Measurements from ENCODE around the gene DGKH.
"Not testable (repeated sequence)": the region's sequence is repeated elsewhere in the genome, so short reads cannot be mapped to it uniquely, and the experiment has no call there.

DGKH gene

DNA sequence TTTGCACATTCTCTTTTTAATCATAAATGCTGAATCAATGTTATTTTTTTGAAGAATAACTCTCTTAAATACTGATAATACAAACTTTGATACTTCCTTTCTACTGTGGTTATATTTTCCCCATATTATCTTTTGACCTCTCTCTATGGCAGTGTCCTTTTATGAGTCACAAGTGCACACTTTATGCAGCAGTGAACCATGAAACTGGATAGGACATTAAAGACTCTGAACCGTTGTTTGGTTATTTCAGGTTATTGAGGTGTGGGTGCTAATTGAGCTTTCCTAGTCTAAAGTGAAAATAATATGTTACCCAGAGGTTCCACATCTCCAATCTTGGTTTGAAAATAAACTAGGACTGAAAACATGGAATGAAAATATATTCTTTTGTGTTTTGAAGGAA is 71.4 kb downstream of the DGKH start:
- DNase-seq: no peak

DNA sequence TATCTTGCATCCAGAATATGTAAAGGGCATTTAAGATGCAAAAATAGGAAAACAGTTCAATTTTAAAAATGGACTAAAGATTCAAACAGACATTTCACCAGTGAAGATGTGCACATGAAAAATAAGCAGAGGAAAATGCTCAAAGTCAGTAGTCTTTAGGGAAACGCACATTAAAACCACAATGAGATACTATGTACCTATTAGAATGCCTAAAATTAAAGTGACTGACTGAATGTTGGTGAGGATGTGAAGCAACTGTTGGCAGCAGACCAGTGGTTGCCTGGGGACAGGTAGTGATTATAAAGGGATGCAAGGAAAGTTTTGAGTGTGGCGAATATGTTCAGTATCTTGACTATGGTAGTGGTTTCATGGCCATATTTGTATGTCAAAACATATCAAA is 75.2 kb downstream of the DGKH start:
- DNase-seq: no peak

DNA sequence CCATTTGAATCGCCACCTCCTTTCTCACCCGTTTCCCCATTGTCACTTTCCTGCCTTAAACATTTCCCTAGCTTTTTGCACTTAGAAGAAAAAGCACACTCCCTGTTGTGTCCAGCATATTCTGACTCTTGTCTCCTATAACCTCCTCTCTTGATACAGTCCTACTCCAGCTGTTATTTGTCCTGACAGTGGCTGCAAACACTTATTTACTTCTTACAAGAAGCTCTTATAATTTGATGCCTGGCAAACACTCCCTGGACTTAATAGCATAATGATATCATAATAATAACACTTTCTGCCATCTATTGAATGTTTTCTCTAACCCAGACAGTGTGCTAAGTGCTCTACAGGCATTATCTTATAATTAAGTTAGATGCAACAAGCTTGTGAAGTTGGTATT is 76.6 kb downstream of the DGKH start:
- DNase-seq: no peak

DNA sequence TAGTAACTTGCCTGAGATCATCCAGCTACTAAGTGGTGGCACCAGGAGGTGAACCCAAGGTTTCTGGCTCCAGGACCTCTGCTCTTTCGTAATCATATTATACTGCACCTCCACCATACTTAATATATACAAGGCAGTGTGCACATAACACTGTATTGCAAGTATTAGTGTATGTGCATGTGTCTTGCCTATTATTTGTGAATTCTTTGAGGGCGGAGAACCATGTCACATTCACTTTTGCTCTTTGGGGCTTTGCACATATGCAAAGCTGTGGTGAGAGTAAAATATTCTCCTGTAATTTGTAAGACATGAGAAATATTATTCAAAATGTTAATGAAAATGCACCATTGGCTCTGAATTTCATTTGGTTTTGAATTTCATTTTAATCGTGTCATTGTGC is 78.6 kb downstream of the DGKH start:
- DNase-seq: no peak

DNA sequence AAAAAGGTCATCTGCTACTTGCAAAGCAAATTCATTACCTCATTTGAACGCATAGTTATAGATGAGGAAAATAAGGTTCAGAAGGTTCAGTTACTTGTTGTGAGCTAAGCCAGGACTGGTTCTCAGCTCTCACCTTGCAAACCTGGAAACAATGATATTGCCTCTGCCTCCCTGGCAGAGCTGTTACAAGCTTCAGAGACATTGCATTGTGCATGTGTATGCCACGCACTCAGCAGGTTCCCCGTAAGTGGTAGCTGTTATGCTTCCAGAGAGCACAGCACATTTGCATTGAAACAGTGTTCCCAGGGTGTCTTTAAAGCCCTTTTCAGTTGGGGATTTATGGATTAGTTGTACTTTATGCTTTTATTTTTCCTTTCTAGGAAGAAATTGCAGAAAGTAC is 80.6 kb downstream of the DGKH start:
- no peak for DNase-seq

DNA sequence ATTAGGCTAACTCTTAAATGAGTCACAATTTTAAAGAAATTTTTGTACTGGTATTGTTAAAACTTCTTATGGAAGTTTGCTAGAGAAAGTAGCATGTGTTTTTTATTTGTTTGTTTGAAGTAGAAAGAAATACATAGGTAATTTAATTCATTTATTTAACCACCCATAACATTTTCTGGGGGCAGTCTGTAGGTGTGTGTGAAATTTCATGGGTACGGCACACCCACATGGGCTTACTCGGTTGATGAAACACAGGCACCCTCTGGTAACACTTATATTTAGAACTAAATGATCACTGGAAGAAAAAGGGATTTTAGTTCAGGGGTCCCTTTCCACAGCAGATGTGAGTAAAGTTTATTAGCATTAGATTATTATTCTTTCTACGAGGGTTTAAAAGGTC is 88.1 kb downstream of the DGKH start:
- DNase-seq: no peak

DNA sequence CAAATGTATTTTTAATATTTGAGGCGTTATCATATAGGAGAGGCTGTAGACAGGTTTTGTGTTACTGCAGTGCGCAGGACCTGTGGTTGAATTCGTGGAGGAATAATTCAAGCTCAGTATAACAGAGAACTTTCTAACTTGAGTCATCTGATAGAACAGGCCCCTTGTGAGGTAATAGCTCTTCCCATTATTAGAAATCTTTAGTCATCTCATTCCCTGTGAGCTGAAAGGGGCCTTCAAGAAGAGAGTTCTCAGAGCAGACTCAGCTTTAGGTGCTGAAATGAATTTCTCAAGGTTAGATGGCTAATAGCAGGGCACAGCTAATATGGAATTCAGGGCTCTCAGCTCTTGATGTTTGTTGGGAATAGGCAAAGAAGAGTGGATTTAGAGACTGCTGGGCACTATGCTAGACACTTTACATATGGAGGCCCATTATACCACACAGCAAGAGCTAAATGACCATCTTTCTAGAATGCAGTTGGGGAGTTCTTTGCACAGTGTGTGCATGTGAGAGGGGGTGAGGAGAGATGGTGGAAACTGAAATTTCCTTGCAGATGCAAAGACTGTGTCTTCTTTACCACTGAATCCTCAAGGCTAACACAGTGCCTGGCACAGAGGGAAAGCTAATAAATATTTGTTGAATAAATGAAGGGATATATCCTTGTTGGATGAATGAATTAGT is 89.5 kb downstream of the DGKH start:
- no peak for DNase-seq

DNA sequence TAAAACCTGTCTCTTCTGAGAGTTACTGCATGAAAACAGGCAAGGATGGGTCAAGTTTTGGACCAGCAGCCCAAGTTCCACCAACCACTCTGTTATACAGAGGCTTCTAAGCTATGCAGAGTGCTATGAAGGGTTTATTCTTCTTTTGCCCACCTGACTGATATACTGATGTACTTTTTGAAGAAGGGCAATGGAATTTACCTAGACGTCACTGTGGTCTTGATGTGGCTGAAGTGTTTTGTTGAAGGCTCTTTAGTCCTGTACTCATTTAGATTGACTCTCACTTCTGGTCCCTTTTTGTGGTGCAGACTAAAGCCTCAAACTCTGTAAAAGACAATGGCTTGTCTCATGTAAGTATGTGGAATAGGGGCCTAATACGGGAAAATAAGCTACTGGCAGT is 92.0 kb downstream of the DGKH start:
- DNase-seq: no peak

DNA sequence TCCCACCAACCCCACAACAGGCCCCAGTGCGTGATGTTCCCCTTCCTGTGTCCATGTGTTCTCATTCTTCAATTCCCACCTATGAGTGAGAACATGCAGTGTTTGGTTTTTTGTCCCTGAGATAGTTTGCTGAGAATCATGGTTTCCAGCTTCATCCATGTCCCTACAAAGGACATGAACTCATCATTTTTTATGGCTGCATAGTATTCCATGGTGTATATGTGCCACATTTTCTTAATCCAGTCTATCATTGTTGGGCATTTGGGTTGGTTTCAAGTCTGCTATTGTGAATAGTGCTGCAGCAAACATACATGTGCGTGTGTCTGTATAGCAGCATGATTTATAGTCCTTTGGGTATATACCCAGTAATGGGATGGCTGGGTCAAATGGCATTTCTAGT is 92.6 kb downstream of the DGKH start:
- DNase-seq: not testable (repeated sequence)

DNA sequence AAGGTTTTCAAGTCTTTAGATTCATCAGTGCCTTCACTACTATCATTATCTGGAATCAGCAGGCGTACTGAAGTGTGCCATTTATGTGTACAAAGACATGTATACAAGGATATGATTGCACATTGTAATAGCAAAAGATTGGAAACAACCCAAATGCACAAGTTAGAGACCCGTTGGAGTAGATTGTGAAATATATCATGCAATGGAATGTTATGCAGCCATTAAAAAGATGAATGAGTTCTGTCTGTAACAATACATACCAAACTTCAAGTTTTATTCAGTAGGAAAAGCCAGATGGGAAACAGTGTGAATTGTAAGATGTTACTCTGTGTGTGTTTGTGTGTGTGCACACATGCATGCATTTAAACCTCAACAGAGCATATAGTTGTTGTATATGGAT is 97.9 kb downstream of the DGKH start:
- no peak for DNase-seq

DNA sequence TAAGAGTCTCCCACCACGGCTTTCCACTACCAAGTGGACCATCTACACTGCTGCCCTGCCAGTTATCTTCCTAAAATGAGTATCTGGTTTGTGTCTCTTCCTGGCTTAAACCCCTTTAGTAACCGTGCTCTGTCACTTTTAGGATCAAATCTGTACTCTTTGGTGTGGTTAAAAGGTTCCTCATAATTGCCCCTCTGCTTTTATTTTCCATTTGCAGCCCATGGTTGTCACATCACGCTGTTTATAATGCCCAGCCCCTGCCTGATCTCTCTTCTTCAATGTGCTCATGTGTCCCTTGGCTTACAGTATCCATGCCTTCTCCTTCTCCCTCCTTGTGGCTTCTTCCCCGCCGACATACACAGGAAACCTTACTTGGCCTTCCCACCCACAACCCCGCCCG is 100.1 kb downstream of the DGKH start:
- DNase-seq: no peak

DNA sequence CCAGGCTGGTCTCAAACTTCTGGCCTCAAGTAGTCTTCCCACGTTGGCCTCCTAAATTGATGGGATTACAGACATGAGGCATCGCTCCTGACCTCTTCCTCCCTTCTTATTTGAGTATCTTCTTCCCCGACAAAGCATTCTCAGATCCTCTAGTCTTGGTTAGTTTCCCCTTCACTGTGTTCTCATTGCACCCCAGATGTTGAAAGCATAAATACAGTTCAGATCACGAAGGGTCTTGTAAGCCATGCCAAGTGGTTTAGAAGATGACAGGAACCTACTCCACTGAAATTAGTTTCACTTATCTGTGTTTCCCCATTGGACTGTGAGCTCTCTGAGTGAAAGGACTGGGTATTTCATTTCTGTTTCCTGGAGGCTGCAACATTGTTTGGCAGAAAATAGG is 100.7 kb downstream of the DGKH start:
- no peak for DNase-seq

DNA sequence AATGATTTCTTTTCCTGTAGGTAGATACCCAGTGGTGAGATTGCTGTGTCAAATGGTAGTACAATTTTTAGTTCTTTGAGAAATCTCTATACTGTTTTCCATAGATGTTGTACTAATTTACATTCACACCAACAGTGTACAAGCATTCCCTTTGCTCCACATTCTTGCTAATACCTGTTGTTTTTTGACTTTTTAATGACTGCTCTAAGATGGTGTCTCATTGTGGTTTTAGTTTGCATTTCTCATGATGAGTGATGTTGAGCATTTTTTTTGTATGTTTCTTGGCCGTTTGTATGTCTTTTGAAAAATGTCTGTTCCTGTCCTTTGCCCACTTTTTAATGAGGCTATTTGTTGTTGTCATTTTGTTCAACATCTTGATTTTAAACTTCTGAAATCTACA is 103.3 kb downstream of the DGKH start:
- no peak for DNase-seq

DNA sequence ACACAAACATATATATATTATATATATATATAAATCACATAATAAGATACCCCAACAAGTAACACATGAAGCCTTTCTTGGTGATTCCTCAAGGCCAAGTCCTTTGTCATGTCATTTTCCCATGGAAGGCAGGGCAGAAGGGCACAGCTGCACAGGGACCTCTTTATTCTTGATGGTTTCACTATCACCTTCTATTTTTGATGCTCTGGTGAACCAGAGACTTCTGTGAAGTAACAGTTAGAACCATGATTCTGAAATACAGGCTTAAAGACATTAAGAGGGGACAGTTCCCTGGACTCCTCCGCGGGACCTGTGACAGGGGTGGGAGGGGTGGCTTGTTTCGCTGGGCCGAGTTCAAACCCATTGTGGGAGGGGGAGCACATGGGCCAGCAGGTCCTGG is 104.0 kb downstream of the DGKH start:
- DNase-seq: no peak

DNA sequence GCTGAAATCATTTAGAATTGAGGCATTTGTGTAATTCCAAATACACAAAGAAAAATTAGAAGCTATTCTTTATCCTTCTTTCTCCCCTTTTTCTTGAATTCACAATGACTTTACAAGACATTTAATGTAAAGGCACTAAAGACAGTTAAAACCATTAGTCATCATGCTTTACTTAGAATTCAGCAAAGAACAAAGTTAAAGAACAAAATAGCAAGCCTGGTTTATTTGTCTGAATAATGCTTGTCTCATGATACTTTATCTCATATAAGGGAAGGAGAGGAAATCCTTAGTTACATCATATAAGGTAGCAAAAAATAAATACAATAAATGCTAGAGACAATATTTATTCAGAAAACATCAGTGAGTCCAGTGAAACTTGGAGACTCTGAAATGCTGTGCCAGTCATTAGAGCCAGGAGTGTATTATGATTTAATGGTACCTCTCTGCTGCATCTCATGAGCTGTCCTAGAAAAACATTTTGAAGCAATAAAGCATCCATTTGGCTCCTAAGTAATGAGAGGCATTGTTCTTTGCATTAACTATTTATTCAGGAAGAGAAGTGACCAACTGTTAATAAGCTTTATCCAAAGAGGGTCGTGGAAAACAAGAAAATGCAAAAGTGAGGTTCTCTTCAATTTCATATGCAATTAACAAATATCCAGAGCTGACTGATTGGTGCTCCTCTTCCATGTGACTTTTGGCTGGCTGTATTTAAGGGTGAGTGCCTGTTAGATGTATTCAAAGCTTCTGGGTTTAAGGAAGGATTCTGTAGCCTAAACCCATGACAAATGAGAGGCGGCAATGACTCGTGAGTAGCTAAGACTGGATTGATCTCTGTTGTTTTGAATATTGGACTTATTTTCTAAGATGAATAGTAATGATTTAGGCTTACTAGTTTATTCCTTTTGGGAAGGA is 105.0 kb downstream of the DGKH start:
- no peak for DNase-seq

DNA sequence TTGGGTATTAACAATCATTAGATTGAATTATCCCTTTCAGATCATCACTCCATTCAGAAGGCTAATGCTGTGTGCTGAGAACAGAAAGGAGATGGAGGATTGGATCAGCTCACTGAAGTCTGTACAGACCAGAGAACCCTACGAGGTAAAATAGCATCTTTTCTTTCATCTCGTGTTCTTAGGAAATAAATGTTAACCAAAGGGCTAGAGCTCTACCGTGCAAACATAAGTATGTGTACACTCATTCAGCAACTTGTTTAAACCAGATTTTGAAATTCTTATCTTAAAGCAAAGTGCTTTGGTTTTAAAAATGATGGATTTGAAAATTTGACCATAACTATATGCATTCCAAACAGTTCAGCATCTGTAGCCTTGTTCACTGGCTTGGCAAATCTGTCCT is 106.8 kb downstream of the DGKH start:
- no peak for DNase-seq

DNA sequence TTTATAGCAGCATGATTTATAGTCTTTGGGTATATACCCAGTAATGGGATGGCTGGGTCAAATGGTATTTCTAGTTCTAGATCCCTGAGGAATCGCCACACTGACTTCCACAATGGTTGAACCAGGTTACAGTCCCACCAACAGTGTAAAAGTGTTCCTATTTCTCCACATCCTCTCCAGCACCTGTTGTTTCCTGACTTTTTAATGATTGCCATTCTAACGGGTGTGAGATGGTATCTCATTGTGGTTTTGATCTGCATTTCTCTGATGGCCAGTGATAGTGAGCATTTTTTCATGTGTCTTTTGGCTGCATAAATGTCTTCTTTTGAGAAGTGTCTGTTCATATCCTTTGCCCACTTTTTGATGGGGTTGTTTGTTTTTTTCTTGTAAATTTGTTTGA is 114.9 kb downstream of the DGKH start:
- DNase-seq: not testable (repeated sequence)

DNA sequence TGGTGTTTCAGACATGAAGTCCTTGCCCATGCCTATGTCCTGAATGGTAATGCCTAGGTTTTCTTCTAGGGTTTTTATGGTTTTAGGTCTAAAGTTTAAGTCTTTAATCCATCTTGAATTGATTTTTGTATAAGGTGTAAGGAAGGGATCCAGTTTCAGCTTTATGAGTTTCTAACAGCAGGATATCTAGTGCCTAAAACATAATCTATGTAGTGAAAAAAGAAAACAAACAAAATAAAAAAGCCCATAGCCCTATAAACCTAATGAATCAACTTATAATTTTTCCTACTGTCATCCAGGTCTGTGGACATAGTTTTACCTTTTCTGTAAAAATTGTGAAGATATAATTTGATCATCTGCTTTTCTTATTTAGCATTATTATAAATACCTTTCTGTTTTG is 115.5 kb downstream of the DGKH start:
- not testable (repeated sequence) for DNase-seq

DNA sequence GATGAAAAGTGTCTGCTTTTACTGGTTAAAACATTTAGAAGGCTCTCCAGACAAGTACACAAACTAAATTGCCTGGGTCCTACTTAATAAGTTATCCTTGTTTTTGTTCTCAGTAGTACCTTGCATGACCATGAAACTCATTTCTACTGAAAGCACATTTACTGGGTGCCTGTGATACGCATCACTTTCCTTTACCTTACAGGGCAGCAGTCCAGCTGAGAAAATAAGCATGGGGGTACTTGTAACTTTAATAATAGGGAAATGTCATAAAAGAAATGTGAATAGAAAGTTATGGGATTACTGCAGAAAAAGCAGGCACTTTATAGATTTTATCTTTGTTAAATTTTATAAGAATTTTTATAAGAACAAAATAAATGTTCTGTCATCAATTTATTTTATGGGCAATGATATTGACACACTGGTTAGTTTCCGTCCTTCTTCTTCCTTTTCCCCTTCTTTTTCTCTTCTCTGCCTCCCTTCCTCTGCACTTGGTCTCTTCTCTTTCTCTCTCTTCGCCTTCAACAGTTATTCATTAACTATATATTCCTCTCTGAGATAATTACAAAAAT is 116.2 kb downstream of the DGKH start:
- DNase-seq: no peak

DNA sequence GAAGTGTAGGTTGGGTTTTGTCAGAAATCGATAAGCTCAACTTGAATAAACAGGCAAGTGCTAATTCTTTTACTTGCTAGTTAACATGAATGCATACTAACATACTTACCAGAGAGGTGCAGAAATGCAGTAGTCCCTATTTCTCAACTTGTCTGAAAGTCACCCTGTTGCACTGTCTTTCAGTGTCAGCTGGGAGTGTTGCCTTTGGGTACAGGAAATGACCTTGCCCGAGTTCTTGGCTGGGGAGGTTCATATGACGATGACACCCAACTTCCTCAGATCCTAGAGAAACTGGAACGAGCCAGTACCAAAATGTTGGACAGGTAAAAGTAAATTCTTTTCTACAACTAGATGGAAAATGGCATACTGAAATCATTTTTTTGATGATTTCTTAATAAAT is 120.0 kb downstream of the DGKH start:
- DNase-seq: no peak

DNA sequence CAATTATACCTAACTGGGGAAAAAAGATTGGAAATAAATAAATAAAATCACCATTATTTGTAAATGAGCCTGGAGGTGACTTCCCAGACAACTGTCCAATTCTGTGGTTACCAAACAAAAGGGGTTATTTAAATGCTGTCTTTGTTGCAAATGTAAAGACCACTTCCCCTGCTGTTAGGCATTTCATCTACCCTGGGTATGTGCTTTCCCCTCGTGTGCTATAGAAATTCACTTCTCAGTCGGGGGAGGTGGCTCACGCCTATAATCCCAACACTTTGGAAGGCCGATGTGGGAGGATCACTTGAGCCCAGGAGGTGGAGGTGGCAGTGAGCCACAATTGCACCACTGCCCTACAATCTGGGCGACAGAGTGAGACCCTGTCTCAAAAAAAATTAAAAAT is 121.6 kb downstream of the DGKH start:
- DNase-seq: no peak

DNA sequence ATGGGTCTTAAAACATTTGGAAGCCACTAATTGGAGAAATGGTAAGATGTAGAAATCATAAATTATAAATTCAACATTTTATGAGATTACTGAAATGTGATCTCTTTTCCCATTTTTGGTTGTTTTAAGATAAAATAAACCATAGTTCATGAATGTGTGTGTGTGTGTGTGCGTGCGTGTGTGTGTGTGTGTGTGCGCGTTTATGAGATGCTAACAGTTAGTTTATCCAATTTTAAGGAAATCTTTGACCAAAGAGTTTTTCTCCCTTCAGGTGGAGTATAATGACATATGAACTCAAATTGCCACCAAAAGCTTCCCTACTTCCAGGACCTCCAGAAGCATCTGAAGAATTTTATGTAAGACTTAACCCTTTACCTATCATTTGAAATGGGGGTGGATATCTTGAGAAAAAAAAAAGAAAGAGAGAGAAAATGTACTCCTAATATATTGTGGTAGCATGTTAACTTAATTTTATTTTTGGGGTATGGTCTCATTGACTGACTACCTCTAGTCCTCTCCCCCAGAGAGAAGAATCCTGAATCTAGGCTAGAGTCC is 125.4 kb downstream of the DGKH start:
- no peak for DNase-seq

DNA sequence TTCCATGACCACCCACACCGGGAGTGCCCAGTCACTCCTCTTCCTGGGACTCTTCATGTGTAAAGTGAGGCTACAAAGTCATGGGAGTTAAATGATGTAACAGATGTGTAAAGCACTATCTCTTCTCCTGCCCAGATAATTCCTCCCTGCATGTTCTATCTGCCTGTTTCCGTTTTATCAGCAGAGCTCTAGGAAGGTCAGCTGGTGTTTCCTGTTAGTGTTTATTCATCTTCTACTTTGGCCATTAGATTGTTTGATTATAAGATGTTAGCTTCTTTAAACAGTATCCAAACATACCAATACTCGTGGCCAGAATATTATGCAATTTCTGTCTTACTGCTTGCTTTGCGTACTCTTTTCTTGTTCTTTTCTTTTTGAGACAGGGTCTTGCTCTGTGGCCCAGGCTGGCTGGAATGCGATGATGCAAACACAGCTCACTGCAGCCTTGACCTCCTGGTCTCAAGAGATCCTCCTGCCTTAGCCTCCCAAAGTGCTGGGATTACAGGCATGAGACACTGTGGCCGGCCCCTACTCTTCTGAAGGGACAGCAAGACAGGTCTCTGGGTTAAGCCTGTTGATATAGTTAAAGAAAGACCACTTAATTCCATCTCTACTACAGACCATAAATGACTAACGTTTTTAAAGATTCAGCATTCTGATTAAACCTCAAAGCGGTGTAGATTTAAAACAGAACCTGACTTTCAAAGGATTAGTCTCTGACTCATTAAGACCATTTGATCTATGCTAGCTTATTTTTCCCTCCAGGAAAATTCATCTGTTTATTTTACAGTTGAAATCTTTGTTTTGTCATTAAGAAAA is 126.1 kb downstream of the DGKH start:
- no peak for DNase-seq
